COLO829 (cell line): ENCODE measurements around the gene CROCC2.

Experiments
- DNase-seq: peaks from one replicate; pipeline ENCODE4 v3.0.0; 2012; ENCODE audit warnings: low spot score

Gene CROCC2

DNA sequence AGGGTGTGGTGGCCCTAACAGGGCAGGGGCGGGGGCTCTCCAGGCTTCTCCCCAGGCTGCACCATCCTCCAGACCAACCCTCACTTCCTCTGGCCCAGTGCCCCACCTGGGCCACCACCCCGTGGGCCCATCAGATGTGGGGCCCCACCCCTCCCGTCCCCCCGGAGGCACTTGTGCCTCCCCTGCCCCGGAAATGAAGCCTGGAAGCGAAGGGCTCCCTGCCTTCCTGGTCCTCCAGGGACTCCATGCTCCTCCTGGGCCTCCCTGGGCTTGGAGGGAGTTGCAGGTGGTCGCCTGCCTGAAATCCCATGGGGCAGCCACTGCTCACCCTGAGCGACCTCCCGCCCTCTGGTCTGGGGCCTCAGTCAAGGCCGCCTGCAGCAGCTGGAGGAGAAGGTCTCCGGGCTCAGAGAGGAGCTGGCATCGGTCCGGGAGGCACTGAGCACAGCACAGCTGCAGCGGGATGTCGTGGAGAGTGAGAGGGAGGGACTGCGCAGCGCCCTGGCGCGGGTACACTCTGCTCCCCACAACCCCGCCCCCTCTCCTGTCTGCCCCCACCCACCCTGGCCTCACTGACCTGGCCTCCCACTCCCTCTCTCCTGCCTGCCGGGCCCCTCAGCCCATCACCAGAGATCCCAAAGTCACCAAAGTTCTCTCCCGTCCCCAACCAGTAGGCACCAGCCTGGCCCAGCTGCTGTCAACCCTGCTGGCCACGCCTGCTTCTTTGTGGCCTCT, 28.0 kb downstream of the CROCC2 start:
- no peak for DNase-seq

DNA sequence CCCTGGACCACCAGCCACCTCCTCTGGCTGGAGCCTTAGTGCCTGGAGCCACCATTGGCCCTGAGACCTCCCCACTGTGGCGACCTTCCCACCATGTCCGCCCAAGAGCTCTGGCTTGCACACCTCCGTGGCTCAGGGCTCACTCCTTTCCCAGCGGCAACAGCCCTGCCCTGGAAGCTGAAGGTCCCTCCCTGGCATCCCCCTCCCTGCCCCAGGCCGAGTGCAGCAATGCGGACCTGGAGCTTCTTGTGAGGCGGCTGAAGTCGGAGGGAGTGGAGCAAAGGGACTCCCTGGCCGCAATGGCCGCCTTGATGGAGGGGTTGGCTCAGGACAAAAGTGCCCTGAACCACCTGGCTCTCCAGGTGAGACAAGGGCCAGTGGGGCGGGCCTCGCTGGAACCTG, 28.6 kb downstream of the CROCC2 start:
- no peak for DNase-seq

DNA sequence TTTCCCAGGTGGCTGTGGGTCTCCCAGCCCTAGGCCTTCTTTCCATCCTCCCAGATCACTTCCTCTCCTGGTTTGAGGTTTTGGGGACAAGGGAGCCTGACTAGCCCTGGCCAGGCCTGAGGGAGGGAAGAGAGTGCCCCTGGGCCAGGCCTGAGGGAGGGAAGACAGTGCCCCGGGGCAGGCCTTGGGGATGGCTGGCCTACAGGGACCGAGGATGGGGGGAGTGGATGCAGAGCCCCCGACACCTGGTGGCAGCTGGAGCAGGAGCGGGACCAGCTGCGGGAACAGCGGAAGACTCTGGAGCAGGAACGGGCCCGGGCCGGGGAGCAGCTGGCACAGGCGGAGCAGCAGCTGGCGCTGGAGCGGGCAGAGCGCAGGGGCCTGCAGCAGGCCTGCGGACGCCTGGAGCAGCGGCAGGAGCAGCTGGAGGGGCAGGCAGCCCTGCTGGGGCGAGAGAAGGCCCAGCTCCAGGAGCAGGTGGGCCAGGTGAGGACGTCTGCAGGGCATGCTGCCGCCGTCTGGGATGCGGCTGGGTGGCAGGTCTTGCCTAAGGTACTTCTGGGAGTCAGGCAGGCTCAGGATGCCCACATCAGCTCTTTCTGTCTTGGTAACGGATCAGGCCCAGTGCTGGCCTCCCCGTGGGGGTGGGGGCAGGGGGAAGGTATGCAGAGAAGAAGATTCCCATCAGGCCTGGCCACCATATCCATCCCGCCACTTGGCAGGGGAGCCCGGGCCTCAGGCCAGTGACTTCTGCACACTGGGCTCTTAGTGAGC, 29.2 kb downstream of the CROCC2 start:
- DNase-seq = no peak

DNA sequence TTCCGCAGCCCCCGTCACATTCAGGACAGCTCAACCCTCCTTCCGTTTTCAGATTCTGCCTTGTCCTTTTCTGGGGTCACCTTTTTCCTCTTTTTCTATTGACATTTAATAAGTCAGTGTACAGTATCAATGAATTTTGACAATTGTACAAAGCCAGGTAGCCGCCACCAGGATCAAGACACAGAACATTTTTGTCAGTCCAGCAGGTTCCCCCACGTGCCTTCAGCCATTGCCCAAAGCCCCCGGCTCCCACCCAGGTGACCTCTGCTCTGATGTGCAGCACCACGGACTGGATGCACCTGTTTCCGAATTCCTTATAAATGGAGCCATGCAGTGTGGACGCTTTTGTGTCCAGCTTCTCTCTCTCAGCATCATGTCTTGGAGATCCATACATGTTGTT, 30.0 kb downstream of the CROCC2 start:
- no peak for DNase-seq

DNA sequence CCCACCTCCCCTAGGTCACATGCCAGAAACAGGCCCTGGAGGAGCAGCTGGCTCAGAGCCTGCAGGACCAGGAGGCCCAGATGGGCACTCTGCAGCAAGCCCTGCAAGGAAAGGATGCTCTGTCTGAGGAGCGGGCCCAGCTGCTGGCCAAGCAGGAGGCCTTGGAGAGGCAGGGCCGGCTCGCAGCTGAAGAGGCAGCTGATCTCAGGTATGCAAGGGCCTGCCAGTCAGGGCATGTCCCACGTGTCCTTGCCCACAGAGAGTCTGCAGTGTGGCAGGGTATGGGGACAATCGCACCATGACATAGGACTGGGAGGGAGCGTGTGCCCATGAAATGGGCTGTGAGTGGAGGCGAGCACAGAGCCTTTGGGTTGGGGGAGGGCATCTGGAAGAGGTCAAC, 39.9 kb downstream of the CROCC2 start:
- DNase-seq = no peak

DNA sequence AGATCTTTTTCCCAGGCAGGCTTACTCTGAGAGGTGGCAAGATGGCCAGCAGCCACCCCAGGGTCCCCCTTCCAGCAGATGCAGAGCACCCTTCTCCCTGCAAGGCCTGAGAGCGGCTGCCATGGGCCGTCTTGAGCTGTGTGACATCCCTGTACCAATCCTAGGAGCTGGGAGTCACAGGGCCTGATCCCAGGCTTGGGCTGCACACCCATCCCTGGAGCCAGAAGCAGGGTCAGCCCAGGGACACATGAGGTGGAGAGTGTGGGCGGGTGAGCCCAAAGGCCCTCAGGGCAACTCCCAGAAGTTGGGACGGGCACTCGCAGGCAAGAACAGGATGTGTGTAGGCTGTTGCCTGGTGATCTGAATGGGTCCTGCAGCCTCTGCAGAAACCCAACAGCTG, 40.5 kb downstream of the CROCC2 start:
- peak; percentile 60 for DNase-seq

DNA sequence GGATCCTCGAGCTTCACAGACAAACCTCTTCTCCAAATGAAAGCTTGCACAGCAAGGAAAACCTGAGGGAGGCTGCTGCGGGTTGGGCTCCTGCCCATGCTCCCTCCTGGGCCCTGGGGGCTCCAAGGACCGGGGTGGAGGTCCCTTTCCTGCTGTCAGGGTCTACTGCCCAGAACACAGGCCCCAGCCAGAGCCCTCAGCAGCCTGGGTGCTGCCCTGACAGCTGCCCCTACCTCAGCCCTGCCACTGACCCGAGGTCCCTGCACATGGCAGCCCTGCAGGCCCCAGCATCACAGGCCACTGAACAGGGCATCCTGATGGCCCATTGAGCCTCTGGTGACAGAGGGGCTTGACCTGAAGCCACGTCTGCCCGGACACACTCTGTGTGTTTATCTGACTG, 41.0 kb downstream of the CROCC2 start:
- no peak for DNase-seq

DNA sequence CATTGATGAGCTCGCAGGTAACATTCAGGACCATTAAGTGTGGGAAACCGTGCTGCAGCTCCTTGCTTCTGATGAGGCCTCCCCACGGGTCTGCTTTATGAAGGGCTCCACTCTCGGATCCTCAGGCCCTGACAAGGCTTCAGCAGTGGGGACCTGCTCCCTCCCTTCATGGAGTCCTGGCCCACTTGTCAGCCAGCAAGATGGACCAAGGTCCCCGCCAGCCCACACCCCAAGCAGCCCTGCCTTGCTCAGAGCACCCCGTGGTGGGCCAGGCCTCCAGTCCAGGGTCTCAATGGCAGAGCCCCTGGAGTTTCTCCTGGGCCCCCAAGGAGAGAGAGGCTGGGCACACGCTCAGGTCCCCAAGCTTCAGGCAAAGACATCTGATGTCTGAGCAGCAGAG, 41.5 kb downstream of the CROCC2 start:
- no peak for DNase-seq

DNA sequence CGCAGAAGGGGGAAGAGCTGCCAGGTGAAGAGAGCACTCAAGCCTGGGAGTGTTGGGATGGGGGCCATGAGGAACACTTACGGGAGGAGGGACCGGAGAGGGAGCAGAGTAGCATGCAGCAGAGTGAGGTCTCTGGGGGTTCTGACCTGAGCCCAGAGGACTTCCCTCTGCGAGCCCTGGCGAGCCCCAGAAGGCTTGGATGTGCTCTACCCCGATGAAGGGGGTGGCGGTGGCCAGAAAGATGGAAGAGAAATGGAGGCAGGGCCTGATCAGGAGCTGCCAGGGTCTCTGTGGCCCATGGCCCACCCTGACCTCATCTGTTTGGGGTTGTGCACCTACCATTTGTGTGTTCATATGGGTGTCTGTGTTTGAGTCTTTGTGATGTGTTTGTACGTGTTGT, 42.0 kb downstream of the CROCC2 start:
- no peak for DNase-seq

DNA sequence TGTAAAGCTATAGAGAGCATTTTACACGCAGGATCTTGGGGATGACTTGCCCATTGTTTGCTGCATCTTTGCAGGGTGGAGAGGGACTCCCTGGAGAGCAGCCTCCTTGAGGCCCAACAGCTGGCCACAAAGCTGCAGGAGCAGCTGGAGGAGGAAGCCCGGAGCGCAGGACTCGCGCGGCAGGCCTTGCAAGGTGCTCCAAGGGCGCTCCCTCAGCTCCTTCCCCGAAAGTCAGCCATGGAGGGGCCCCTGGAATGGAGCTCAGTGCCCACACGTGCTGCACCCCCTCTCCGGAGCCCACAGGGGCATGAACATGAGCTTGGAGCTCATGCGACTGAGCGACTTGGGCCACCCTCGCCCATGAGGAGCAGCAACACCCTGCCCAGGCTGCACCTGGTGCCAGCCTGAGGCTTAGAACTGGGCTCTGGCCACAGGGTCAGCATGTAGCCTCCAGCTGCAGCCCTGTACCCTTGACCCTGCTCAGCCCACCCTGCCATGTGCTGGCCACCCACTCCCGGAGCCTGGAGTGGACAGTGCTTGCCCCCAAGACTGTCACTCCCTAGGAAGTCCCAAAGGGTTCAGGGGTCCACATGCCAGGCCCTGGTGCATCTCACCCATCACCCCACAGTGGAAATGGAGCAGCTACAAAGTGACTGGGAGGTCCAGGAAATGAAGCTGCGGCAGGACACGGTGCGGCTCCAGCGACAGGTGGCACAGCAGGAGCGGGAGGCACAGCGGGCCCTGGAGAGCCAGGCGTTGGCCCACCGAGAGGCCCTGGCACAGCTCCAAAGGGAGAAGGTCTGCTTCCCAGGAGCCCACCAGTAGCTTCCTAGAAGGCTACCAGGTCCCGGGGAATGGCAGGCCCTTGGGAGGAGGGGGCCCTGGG, 43.0 kb downstream of the CROCC2 start:
- DNase-seq = no peak

DNA sequence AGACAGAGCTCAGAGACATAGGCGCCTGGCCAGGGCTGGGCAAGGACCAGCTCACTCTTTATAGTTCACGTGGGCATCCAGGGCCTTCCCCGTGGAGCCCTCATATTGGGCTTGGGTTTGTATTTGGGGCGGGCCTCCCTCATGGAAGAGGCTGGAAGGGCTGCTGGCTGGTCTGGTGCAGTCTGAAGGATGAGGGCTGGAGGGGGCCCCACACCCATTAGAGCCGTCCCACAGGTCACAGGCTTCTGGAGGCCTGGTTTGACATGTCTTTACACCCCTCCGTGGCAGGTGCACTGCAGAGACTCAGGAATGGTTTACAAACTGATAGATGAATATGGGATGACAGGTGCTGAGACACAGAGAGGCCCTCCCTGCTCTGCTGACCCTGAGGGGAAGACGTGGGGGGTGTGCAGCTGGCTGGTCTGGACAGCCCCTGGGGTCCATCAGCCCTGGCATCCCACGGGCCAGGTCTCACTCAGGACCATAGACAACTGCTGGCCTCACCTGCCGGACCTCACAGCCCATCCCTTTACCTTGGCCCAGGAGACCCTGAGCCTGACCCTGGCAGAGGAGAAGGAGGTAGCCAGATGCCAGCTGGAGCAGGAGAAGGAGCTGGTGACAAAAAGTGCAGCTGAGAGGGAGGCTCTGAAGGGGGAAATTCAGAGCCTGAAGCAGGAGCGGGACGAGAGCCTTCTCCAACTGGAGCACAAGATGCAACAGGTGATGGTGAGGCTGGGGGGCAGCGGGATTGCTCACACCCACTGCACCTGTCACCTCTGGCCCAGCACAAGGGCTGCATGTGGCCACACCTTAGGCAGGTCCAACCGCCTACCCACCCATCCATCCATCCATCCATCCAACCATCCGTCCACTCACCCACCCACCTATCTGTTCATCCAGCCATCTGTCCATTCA, 43.9 kb downstream of the CROCC2 start:
- DNase-seq = no peak

DNA sequence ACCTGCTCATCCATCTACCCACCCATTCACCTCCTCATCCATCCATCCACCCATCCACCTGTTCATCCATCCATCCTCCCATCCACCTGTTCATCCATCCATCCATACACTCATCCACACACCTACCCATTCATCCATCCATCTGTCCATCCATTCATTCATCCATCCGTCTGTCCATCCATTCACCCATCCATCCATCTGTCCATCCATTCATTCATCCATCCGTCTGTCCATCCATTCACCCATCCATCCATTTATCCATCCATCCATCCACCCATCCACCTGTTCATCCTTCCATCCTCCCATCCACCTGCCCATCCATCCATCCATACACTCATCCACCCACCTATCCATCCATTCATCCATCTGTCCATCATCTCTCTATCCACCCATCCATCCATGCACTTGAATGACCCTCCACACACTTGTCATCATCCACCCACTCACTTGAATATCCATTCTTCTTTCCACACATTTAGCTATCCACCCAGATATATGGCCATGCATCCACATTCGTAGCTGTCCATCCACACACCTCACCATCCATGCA, 45.0 kb downstream of the CROCC2 start:
- no peak for DNase-seq

DNA sequence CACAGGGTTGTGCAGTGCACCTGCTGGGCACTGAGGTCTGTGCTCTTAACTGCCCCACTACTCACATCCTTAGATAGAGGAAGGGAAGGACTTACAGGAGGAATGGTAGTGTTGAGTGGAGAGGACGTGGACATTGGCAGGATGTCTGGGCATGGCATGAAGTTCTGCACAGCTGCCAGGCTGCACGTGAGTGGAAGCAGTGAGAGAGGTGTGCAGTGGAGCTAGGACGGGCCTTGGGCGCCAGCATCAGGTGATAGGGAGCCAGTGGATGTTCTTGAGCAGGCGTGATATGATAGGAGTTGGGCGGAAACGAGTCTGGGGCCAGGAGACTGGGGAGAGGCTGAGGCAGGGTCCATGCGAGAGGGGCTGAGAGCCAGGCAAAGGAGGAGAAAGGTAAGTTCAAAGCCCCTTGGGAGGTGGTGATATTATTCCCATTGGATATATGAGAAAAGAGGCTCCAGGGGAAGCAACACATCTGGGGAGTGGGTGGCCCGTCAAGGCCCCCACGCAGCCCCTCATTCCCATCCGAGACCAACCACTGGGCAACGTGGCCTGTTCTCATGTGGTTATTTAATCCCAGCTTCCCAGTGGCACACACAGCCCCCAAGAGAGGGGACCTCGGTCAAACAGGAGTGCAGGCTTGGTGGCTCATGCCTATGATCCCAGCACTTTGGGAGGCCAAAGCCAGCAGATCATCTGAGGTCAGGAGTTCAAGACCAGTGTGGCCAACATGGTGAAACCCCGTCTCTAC, 46.5 kb downstream of the CROCC2 start:
- DNase-seq = no peak

DNA sequence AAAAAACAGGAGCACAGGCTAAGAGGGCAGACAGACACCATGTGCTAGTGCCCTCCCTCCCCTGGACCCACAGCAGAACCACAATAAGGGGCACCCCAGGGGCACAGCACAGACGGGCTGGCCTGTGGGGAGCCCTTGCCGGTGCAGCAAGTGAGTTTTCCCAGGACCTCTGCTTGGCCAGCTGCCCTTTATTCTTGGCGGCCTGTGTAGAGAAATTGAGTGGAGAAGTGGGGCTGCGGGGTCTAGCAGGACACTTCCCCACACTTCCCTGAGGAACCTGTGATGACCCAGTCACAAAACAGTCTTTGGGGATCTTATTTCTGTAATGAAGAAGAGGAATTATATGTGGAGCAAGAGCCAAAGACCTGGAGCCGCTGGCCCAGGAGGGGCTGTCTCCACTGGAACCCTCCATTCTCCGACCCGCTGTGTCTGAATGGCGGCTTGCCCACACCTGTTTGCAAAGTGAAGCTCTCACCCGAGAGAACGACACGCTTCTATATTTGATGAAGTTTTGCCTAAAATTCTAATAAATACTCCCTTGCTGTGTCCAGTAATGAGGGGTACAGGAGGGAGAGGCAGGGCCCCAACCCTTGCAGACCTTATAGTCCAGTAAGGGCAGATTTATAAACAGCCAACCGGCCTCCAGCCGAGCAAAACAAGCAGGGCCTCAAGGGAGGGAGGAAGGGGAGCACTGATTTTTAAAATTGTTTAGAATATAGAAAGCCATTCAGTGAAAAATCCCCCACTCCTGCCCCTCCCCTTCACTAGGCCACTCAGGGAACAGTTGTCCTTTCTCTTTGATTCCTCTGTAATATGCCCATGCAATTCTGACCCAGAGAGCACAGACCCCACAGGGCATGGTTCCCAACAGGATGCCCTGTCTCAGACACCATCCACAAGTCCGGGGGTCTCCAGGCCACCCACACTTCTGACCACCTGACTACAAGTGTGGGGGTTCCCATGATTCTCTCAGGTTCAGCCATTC, 47.6 kb downstream of the CROCC2 start:
- DNase-seq = peak; percentile 44

DNA sequence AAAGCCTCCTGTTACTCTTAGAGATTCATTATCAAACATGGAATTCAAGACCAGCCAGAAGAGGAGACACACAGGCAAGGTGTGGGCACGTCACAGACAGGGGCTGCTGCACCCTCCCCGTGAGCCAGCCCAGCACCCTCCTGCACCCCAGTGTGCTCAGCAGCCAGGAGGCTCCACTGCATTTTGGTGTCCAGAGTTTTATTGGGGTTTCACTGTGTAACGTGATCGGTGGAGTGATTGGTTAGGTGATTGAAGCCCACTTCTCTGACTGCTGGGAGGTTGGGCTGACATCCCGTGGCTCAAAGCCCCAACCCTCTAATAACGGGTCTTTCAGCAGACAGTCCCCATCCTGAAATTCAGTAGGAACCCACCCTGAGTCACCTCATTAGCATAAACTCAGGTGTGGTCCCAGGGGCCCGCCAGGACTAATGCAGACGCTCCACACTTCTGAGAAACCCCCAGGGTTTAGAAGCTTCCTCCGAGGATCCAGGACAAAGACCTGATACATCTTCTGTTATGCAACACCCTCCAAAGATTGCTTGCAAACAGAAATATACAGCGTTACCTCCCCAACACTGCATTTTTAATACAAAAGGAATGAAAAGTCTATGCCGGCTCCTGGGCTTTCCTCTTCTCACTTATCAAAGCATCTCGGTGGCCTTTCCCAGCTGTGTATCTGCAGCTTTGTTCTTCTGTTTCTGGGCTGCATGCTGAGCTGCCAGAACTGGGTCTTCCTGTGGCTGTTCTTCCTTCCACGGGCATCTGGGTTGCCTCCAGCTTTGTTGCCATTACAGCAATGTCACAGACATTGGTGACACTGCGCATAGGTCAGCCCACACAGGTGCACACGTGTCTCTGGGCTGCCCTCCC, 48.5 kb downstream of the CROCC2 start:
- DNase-seq = no peak

DNA sequence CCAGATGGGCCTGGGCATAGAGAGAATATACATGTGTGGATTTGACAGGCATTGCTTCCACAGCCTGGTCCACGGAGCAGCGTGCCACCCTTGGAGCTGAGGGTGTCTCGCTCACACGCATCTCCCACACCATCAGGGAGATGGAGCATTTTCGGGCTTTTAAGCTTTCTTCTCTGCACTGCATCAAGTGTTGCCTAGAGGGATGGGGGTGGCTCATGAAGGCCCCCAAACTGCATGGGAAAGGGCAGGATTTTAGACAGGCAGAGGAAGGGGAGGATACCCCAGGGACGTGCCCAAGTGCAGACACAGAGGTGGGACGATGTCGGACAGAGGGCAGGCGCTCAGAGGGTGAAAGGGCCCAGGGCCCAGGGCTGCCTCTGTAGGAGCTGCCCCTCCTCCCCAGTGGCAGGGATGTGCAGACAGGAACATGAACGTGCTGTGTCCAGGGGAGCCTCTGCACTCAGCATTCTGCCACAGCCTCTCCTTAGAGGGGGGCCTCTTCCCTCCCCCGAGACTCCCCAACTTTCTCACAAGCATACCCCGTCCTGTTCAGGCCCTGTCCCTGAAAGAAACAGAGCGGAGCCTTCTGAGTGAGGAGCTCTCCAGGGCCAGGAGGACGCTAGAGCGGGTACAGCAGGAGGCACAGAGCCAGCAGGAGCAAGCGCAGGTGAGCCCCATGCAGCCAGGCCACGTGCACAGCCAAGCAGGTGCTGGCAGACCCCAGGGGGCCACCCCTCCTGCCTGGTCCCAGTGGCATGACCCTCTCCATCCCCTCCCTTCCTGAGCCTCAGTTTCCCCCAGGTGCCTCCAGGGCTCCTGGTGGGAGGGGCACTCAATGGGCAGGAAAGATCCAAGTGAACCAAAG, 49.4 kb downstream of the CROCC2 start:
- DNase-seq = no peak

DNA sequence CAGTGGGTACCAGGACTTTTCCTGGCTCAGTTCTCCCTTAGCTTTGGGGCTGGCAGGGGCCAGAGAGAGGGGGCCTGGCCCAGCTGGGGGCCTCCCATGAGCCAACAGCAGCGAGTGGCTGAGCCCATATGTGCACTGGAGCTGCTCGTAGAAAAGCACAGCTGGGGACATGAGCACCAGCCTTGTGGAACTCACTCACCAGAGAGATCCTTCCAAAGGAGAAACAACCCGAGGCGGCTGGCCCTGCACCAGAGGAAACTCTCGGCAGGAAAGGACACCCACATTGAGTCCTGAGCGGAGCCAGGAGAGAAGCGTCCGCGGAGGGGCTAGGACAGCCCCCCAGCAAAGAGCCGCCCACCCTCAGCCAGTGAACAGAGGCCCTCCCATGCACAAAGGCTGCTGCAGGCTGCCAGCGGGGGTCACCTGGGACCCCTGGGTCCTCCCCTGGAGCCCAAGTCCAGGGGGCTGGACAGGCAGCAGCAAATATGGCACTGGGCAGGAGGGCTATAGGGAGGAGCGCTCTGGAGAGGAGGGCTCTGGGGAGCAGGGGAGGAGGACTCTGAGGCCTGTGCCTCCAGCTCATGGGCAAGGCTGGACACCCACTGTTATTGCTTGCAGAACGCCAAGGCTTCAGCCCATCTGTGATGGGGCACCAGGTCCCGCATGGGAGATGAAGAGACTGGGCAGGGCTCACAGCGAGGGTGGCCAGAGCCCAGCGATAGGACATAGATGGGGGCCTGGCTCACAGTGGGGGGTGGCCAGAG, 50.2 kb downstream of the CROCC2 start:
- no peak for DNase-seq
